Measurements from ENCODE around the gene MAD2L1.

GRCh38 chr4:120071192-120071795 is 4.6 kb upstream of the MAD2L1 start:
- TF ChIP-seq, protein P1, sequence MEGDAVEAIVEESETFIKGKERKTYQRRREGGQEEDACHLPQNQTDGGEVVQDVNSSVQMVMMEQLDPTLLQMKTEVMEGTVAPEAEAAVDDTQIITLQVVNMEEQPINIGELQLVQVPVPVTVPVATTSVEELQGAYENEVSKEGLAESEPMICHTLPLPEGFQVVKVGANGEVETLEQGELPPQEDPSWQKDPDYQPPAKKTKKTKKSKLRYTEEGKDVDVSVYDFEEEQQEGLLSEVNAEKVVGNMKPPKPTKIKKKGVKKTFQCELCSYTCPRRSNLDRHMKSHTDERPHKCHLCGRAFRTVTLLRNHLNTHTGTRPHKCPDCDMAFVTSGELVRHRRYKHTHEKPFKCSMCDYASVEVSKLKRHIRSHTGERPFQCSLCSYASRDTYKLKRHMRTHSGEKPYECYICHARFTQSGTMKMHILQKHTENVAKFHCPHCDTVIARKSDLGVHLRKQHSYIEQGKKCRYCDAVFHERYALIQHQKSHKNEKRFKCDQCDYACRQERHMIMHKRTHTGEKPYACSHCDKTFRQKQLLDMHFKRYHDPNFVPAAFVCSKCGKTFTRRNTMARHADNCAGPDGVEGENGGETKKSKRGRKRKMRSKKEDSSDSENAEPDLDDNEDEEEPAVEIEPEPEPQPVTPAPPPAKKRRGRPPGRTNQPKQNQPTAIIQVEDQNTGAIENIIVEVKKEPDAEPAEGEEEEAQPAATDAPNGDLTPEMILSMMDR (IDR thresholded peaks at IDR 0.05), result peak in 5 of 7 experiments; percentile 12 to 76 (median 50)
- TF ChIP-seq POLR2AphosphoS5 (IDR thresholded peaks at IDR 0.05) (no peak), POLR2A (IDR thresholded peaks at IDR 0.05) (no peak), EP300 (IDR thresholded peaks at IDR 0.05) (no peak)

Measured in stomach (tissue), 4 donors.